ENCODE data around the gene ACACB.

GRCh38 chr12:109301643-109302168, 185.3 kb downstream of the ACACB start:
- no peak for TF ChIP-seq POLR2A (IDR thresholded peaks at IDR 0.05; ENCODE audit: low read depth, low read length)
- no peak for TF ChIP-seq CTCF (IDR thresholded peaks at IDR 0.05; ENCODE audit: extremely low read depth in 1 of 2, insufficient read depth in 1 of 2, low read depth in 1 of 2, low read length in 2 of 2)
- TF ChIP-seq MAX (IDR thresholded peaks at IDR 0.05; ENCODE audit: insufficient read depth, insufficient read length), result no peak
- no peak for TF ChIP-seq POLR2AphosphoS5 (IDR thresholded peaks at IDR 0.05; ENCODE audit: insufficient read depth, low read depth, low read length)
- TF ChIP-seq EZH2 (IDR thresholded peaks at IDR 0.05; ENCODE audit: borderline replicate concordance, low read depth, low read length, severe bottlenecking), result no peak
- TF ChIP-seq JUN (IDR thresholded peaks at IDR 0.05; ENCODE audit: borderline replicate concordance, insufficient read depth, insufficient read length, low read depth), result no peak
- no peak for TF ChIP-seq MYC (IDR thresholded peaks at IDR 0.05; ENCODE audit: low read depth, low read length)

All from endothelial cell of umbilical vein (primary cell).